Measurements from ENCODE around the gene PROX1.

The PROX1 gene

DNA sequence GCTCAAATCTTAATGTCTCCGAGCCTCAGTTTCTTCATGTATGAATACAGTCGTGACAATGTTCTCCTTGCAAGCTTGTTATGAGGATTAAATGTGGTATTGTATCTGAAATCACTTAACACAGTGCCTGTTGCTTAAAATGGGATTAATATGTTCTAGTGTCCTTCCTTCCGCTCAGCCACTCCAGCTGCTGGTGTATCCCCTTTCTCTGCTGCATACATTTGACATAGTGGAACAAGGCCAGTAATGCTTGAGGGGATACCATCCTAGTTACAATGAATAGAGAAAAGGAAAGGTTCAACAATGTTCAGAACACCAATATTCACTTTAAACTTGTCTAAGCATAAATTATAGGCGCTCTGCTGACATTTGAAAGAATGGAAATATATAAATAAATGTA lies 64.0 kb downstream of the PROX1 start:
- TF ChIP-seq CTCF (IDR thresholded peaks at IDR 0.05; ENCODE audit: borderline replicate concordance, control extremely low read depth, extremely low read depth, insufficient read depth, missing control alignments), result no peak
- in situ Hi-C loops (cut with MboI; ENCODE audit: low sequenced_read_pairs, unreplicated experiment), result no loop called here

GRCh38 chr1:214058076-214058475 lies 70.3 kb downstream of the PROX1 start:
- no peak for TF ChIP-seq CTCF (IDR thresholded peaks at IDR 0.05; ENCODE audit: borderline replicate concordance, control extremely low read depth, extremely low read depth, insufficient read depth, missing control alignments)
- in situ Hi-C loops (cut with MboI; ENCODE audit: low sequenced_read_pairs, unreplicated experiment), result no loop called here
- no peak for DNase-seq (ENCODE audit: low spot score)

More for the DNA sequence above, 64.0 kb downstream of the PROX1 start:
- no peak for DNase-seq (ENCODE audit: low spot score)

DNA sequence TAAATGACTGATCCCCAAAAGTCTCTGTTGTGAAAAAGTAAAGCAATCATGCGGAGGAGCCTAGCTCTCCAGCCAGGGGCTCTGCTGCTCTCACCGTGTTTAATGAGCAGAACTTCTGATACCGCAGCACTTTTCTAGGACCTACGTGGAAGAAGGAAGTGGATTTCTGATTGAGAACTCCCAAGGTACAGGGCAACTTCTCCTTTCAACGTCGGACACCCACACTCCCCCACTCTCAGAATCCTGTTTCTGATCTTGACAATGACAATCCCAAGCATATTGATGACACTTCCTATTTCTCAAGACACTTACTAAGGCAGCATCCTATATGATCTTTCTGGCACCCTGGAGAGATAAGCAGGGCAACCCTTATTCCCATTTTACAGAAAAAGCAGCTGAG lies 78.4 kb downstream of the PROX1 start:
- no peak for DNase-seq (ENCODE audit: low spot score)
- TF ChIP-seq CTCF (IDR thresholded peaks at IDR 0.05; ENCODE audit: borderline replicate concordance, control extremely low read depth, extremely low read depth, insufficient read depth, missing control alignments), result no peak
- in situ Hi-C loops (cut with MboI; ENCODE audit: low sequenced_read_pairs, unreplicated experiment), result no loop called here

DNA sequence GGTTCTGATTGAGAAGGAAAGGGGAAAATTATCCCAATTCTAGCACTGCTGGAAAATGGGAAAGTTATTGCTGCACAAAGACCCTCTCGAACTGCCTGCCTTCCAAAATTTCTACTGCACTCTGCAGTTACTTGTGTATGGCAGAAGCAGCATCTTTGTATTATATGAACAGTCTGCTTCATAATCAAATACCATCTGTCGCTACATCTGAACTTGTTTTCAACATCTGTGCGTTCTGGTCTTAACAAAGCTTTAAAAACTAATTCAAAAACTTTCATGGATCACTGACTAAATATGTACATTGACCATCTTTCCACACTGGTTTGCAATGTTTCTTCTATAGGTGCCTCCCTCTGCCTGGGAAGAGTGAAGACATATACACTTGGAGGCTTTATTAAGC lies 79.2 kb downstream of the PROX1 start:
- in situ Hi-C loops (cut with MboI; ENCODE audit: low sequenced_read_pairs, unreplicated experiment), result no loop called here
- no peak for DNase-seq (ENCODE audit: low spot score)
- TF ChIP-seq CTCF (IDR thresholded peaks at IDR 0.05; ENCODE audit: borderline replicate concordance, control extremely low read depth, extremely low read depth, insufficient read depth, missing control alignments), result no peak

DNA sequence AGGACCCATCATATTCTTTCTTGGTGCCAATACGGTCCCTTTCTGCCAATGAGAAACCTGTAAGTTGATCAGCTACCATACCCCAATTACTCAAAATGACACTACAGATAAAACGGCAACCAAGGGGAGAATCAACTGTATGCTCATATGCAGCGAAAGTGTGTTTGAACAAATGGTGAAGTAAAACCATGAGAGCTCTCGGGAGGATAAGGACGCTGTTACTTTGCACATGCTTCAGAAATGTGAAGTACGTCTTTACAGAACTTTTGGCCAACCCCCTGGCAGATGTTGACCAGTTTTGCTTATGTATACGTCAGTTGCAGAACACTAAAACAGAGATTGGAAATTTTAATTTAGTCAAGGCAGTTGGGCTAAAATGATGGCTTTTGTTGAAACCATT lies 79.6 kb downstream of the PROX1 start:
- TF ChIP-seq CTCF (IDR thresholded peaks at IDR 0.05; ENCODE audit: borderline replicate concordance, control extremely low read depth, extremely low read depth, insufficient read depth, missing control alignments), result no peak
- in situ Hi-C loops (cut with MboI; ENCODE audit: low sequenced_read_pairs, unreplicated experiment), result no loop called here
- DNase-seq (ENCODE audit: low spot score), result no peak

DNA sequence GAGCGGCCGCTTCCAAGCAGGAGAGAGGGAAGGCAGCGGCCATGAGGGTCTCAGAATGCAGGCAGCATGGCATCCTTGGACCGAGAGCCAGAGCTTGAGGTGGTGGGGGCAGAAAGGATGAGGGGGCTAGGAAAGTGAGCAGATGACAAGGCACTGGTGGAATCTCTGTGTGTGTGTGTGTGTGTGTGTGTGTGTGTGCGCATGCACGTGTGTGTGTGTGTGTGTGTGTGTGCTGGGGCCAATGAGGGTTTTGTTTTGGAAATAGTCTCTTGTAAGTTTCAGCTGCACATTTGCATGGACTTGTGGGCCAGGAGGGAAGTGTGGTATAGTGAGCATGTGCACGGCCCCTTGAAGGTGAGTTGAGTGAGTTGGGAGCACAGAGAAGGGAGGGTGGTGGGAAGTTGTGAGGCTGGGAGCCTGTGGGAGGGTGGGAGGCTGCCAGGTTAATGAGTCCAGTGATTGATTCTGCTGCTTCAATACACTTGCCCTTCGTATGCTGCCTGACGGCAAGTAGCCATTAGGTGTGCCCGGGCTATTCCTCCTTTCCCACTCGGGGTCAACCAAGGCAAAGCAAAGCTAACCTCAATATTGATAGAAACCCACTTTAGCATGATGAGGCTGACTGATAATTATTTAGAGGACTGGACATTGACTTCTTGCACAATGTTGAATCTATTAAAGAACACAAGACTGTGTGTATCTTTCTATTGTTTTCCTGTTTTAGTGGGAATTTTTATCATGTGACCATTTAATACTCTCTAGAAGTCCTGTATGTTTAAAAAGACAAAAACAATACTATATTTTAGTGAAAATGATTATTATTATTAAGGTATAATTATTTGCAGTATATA lies 80.3 kb downstream of the PROX1 start:
- TF ChIP-seq CTCF (IDR thresholded peaks at IDR 0.05; ENCODE audit: borderline replicate concordance, control extremely low read depth, extremely low read depth, insufficient read depth, missing control alignments), result no peak
- in situ Hi-C loops (cut with MboI; ENCODE audit: low sequenced_read_pairs, unreplicated experiment), result no loop called here
- DNase-seq (ENCODE audit: low spot score), result no peak
